GM18502 (cell line): ENCODE data around the gene UBE2E1.

ENCODE experiments used
- ATAC-seq: cut with Tn5 transposase; IDR thresholded peaks from one replicate; pipeline ENCODE4 v1.9.1; 2021; ENCODE audit warnings: mild to moderate bottlenecking; ENCODE audit not compliant: unreplicated experiment, poor library complexity

Gene UBE2E1

DNA sequence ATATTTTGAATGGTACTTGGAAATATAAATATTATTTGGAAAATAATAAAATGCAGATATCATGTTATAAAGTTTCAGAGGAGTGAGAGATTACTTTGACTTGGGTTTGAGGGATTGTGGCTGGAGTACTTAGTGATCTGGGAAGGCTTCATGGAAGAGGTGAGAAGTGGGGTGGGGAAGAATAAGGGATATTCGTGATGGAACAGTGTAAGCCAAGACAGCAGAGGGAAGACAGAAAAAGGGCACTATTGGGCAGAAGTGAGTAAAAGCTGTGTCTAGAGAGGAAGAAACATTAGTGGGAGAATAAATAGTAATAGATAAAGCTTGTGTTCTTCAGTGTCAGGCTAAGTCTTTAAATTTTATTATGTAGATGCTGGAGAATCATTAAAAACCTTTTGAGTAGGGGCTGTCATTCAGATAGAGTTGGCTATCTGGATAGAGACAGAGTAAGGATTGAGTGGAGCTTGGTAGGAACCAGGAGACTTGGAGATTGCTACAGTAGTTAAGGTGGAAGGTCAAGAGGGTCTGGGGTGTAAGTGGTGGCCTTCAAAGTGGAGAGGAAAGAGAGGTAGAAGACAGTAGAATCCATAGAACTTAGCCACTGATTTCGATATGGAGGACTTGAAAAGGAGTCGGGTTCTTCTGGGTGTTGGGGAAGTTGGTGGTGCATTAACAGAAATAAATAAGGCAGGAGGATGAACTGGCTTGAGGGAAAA, 11.9 kb downstream of the UBE2E1 start:
- ATAC-seq: no peak

DNA sequence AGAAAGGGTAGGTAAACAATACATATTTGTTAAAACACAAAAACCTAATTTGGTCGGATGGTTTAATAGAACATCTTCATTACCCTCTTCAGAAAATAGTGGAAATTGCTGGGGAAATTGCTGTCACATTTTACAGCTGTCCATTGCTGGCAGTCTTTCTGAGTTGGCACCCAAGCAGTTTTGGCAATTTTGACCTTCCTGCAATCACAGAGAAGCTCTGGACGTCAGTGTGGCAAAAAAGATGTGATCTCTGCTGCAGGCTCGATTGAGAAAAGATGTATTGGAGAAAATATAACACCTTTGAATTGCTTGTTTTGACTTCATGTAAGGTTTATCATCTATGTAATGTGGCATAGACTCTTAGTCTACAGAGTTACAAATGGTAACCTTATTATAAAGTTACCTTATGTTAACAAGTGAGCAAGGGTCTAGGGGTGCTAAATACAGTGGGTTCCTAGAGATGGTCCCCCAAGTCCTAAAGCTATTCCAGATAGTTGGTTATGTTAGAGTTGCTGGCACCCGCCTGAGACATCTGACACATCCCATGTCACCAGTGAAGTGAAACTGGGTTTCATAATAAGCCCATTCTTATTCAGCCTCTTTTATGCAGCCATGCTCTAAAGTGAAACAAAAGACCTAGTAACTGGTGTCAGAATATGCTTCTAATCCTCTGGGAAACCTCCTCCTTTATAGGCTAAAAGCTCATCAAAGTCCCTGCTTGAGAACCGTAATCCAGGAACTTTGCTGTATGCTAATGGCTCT, 14.0 kb downstream of the UBE2E1 start:
- ATAC-seq: peak; percentile 76

DNA sequence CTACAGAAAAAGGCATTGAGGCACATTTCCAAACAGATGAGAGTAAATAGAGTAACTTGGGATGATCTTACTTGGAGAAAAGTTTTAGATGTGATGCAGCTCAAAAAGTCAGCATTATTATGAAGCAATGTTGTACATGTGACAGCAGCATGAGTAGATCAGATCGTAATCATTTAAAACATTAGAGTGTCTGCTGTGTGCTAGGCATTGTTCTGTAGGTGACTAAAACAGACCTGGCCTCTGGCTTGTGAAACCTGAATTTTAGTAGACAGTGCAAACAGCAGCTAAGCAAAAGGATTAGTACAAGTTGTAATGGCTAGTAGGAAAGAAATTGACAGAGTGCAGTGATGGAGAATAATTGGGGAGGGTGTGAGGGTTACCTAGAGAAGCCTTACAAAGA, 15.1 kb downstream of the UBE2E1 start:
- ATAC-seq: no peak

DNA sequence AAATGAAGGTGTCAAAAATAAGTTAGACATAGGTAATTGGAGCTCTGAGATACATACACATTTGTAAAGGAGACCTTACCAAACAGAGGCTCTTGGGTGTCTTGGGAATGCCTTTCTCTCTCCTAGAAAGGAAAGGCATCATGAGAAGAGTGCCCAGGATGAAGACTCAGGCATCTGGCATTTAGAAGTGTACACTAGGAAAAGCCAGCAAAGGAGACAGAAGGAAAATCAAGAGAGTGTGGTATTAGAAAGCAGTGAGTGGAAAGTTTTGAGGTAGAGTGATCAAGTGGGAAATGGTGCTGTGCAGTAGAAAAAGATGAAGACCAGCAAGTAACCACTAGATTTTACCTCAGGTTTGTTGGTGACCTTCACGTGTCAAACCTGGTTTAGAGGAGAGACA, 16.1 kb downstream of the UBE2E1 start:
- ATAC-seq: no peak

DNA sequence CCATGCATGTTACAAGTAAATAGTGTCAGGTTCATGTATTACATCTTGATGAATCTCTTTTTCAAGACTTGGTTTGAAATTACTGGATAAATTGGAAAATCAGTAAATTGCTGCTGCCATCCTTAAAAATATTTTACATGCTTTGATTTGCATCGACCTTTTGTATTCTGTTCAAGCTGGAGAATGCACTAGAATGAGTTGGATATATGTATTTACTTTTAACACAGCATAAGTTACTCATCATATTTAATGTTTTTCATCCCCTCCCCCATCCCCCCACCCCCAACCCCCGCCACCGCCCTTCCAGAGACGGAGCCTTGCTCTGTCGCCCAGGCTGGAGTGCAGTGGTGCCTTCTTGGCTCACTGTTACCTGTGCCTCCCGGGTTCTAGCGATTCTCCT, 16.8 kb downstream of the UBE2E1 start:
- no peak for ATAC-seq

DNA sequence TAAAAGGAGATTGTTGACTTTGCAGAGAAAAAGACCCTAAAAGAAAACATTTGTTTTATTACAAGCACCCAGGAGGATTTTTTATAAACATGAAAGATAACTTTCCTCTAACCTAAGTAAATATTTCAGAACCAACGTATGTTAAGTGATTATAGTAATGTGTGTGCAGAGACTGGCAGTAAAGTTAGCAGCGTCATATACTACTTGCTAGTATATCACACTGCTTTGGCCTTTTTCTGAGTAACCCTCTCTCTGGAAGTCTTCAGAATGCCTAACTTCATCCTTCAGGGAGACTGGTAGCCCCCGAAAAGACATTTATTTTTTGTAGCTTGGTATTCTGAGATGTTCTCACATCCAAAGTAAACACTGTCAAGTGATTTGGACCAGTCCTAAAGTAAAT, 17.9 kb downstream of the UBE2E1 start:
- ATAC-seq: no peak

DNA sequence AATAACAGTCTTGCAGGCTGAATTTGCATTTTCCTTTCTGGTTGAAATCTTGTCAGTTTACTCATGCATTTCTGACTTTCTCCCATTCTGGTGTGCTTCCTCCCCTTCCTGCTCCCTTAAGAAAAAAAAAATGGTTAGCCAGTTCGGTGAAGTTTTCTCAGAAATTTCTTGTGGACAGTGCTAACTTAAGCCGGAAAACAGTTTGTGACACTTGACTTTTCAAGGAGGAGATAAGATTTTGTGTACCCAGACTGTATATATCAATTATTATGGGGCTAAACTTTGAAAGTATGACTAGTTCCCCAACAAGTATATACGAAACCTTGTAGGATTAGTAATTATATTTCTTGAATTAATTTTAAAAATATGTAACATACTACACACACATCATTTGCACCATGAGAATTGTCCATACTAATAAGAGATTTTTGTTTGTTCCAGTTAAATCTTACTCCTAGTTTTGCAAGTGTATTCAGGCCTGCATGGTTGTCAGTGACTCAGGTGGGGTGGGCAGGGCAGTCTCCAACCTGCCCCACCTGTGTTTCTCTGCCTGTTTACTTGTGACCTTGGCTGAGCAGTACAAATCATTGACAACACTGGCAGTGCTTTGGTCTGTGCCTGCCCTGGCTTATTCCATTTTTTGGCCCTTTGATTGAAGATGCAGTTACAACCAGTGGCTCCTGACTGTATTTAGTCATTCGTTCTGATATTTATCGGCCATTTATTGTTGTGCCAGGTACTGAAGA, 19.1 kb downstream of the UBE2E1 start:
- no peak for ATAC-seq

DNA sequence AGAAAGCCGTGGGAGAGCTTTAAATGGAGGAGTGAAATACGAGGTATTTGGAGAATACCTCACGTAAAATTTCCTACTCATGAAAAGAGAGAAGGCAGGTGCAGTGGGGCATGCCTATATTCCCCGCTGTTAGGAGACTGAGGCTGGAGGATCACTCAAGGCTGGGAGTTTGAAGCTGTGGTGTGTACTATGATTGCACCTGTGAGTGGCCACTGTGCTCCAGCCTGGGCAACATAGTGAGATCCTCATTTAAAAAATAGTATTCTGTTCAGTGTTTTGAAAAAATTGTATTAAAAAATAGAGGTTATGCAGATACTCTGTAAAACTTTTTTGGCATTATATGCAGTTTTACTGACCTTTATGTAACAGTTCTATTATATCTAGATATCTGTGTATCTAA, 20.0 kb downstream of the UBE2E1 start:
- no peak for ATAC-seq

DNA sequence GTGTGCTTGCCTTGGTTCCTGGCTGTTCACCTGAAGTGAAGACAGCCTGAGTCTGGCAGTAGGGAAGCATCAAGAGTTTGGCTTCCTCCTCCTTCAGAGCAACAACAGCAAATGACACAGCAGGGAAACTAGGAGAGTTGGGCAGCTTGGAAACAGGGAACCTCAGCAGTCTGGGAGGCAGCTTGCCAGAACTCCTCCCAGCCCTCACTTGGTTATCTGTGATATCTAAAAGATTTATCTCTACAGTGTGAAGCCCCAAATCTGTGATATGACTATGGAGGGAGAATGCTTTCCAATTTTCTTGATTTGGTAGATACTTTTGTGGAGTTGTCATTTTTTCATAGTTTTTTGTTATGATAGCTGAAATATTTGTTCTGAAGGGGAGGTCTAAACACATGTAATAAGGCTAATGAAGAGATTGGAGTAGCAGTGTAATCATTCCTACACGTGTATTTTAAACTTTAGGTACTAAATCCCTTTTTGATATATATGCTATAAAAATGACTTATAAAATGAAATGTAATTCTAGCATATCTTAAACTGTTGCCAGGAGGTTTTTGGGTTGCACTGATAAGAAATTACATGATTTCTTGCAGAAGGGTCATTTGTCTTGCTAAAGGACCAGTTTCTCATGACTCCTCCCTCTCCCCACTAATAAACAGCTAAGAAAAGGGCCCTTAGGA, 20.8 kb downstream of the UBE2E1 start:
- ATAC-seq: no peak

DNA sequence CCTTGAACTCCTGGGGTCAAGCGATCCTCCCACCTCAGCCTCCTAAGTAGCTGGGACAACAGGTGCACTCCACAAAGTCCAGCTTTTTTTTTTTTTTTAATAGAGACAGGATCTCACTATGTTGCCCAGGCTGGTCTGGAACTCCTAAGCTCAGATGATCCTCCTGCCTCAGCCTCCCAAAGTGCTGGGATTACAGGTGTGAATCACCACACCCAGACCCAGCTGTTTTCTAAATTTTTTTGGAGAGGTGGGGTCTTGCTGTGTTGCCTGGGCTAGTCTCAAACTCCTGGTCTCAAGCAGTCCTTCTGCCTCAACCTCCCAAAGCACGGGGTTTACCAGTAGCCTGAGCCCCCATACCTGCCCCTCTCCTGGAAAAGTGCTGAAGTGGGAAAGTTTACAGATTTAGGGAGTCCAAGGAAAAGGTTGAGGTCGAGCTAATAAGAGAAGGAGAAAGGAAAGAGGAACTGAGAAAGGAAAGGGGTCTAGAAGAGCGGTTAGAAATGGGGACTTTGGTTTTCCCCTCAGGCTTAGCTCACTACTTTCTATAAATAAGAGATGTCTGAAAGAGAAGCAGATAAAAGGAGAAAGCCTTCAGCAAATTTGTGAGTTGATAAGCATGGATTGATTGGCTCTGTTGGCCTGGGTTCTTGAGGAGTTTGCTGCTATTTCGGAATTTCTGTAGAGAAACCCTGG, 23.6 kb downstream of the UBE2E1 start:
- peak; percentile 74 for ATAC-seq

DNA sequence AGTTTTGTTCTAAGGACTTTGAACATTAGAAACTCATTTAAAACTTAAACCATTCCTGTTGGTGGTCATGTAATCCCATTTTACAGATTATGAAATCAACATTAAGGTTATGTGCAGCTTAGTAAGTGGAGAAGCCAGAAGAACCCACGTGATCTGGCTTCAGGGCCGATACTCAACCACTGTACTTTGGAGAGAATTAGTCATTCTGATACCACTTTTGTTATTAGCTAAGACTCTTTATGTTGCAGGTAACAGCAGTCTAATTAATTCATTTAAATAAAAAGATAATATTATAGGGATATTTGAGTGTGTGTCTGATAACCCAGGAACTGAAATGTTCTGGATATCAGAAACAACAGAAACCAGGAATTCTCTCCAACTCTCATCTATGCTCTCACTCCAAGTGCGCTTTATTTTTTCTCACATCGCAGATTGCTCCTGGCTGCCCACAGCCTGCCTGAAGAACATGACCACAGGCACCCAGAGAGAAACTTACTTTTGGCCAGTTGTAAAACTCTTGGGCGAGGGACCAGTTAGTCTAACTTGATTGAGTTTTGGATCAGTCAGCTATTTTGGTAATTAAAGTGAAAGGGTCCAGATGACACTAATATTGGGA, 25.2 kb downstream of the UBE2E1 start:
- peak; percentile 82 for ATAC-seq

DNA sequence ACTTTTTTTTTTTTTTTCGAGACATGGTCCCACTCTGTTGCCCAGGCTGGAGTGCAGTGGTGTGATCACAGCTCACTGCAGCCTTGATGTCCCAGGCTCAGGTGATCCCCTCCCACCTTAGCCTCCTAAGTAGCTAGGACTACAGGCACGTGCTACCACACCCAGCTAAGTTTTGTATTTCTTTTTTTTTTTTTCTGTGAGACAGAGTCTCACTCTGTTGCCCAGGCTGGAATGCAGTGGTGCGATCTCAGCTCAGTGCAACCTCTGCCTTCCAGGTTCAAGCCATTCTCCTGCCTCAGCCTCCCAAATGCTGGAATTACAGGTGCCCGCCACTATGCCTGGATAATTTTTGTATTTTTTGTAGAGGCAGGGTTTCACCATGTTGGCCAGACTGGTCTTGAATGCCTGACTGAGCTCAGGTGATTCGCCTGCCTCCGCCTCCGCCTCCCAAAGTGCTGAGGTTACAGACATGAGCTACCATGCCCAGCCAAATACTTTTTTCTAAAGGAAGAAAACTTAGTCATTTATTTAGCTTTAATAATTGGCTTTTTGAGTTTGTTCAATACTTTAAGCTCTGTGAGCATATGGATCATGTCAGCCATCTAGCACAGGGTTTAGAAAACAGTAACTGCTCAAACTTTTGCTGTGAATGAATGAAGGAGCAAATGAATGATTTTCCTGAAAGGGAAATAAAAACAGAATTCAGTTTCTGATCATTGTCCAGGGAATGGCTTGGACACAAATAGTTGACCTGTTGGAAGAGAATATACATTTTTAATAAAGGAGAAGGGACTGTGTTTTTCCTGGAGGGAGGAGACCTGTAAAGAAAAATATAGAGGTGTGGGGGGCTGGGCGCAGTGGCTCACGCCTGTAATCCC, 26.0 kb downstream of the UBE2E1 start:
- ATAC-seq: peak; percentile 20

DNA sequence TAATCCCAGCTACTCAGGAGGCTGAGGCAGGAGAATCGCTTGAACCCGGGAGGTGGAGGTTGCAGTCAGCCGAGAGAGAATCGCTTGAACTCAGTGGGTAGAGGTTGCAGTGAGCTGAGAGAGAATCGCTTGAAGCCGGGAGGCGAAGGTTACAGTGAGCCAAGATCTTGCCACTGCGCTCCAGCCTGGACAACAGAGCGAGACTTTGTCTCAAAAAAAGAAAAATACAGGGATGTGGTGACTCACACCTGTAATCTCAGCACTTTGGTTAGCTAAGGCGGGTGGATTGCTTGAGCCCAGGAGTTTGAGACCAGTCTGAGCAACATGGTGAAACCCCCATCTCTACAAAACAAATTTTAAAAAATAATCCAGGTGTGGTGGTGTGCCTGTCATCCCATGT, 26.8 kb downstream of the UBE2E1 start:
- ATAC-seq: no peak

DNA sequence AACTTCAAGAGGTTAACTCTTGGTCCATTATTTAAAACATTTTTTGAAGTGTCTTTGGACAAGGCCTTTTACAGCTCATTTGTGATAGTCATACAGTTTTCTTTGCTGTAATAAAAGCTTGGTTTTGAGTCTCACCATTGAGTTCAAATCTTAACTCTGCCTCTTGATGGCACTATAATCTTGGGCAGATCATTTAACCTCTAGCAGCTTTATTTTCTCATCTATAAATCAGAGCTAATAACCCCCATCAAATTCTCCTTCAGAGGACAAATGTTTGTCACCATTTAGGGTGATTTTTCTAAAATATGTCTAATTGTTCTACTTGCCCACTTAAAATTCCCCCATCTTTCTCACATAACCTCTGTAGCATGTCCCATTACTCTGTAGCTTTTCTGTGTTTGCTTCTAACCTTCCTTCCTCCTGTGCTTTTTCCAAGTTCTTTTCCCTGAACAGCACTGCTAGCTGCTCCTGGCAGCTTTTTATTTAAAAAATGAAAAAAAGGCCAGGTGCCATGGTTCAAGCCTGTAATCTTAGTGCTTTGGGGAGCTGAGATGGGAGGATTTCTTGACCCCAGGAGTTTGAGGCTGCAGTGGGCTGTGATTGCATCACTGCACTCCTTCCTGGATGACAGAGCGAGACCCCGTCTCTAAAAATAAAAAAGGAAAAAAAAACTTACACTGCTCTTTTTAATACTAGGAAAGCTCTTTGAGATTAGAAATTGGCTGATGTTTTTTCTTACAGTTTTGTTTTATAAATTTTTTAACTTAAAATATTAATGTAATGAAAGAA, 28.5 kb downstream of the UBE2E1 start:
- ATAC-seq: no peak

DNA sequence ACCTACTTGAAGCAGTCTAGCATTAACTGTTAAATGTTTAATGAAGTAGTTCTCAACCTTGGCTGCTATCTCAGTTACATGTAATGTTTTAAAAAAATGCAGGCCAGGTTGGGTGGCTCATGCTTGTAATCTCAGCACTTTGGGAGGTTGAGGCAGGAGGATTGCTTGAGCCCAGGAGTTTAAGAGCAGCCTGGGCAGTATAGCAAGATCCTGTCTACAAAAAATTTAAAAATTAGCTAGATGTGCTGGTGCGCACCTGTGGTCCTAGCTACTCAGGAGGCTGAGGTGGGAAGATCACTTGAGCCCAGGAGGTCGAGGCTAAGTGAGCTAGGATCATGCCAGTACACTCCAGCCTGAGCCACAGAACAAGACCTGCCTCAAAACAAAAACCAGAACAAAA, 29.3 kb downstream of the UBE2E1 start:
- no peak for ATAC-seq

DNA sequence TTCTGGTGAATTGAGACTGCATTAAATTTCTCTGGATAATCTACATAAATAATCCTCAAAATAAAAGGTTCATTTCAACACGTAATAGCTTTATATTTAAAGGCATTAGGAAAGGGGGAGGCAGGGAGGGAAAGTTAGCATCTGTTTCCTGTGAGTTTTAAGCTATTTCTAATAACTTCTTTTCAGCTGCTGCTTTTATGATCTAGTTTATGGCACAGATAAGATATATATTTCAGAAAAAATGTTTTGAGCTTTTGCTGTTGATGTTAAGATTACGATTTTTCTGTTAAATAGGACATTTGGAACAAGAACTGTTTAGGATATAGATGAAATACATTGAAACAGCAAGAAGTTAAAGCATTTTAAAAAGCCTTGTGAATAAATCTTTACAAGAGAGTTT, 30.0 kb downstream of the UBE2E1 start:
- ATAC-seq: no peak

DNA sequence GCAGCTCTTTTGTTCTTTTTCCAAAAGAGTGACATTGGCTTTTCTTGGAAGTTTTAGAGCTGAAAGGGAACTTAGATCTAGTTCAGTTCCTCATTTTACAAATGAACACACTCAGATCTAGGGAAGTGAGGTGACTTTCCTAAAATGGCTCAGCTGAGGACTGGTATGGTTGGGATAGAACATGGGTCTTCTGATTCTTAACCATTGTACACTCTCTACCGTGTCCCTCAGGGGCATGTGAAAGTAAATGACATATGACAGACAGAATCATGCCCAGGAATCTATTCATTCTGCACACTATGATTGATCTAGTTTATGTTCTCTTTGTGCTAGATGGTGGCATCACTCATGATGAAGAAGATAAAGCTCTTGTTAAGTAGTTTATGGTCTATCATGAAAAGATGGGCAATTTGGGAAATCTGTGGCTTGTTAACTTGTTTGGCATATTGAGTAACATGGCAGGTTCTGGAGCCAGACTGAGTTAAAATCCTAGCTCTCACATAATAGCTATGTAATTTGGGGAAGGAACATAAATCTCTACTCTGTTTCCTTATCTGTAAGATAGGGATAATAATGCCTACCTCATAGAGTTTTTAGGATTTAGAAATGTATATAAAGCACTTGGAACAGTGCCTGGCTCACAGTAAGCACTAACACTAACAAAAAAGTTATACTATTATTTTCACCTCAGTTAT, 30.9 kb downstream of the UBE2E1 start:
- no peak for ATAC-seq
